HEK293 (cell line): Measurements from ENCODE around the gene CDCA4.

Experiments used
- CTCF ChIA-PET: fragments of 350-600 bp; formaldehyde crosslinking; extraction: SDS; loops from one replicate; lab custom pipeline; 2021; ENCODE audit warnings: antibody characterized with exemption; lab: Yijun Ruan, JAX
- POLR2A ChIA-PET: fragments of 300-600 bp; formaldehyde crosslinking; extraction: SDS; loops from one replicate; lab custom pipeline; 2020; ENCODE audit warnings: antibody characterized with exemption, inconsistent platforms; lab: Yijun Ruan, JAX
- H3K27ac ChIP-seq: fragments of 200-500 bp; sonication (Bioruptor generic); 2 replicates; pipeline ENCODE4 v1.5.1; 2014; ENCODE audit warnings: low read depth, low read length, control low read depth, inconsistent platforms; ENCODE audit errors: extremely low read depth
- H3K36me3 ChIP-seq, 2 experiments: fragments of 200-500 bp in 1 of 2; sonication (Bioruptor generic) in 1 of 2; 1 replicate in 1 of 2; 2 replicates in 1 of 2; pipeline ENCODE4 v1.5.1; 2014 to 2017; ENCODE audit warnings: inconsistent platforms in 2 of 2, low read length in 2 of 2; ENCODE audit not compliant: control insufficient read depth in 2 of 2, insufficient read depth in 1 of 2
- H3K4me1 ChIP-seq: fragments of 200-500 bp; sonication (Bioruptor generic); 2 replicates; pipeline ENCODE4 v1.5.1; 2014; ENCODE audit warnings: mild to moderate bottlenecking, low read length, inconsistent platforms; ENCODE audit not compliant: control insufficient read depth, insufficient read depth
- H3K4me3 ChIP-seq: 2 replicates; pipeline ENCODE4 v1.5.1; 2011; ENCODE audit warnings: low read depth, mild to moderate bottlenecking, control low read depth, low read length, moderate library complexity
- H3K9me3 ChIP-seq: fragments of 200-500 bp; sonication (Bioruptor generic); 2 replicates; pipeline ENCODE4 v1.5.1; 2014; ENCODE audit warnings: low read depth, low read length, inconsistent platforms; ENCODE audit not compliant: control insufficient read depth, insufficient read depth
- HOXA7 ChIP-seq: sonication (generic); formaldehyde crosslinking; IDR thresholded peaks from 2 replicates; pipeline ENCODE4 v1.8.1; 2022; ENCODE audit warnings: missing genetic modification reagents, borderline replicate concordance
- HOXD13 ChIP-seq: sonication (generic); formaldehyde crosslinking; IDR thresholded peaks from 2 replicates; pipeline ENCODE4 v1.8.0; 2022; ENCODE audit warnings: missing genetic modification reagents, borderline replicate concordance
- KLF7 ChIP-seq: fragments of 450-650 bp; formaldehyde crosslinking; IDR thresholded peaks from 2 replicates; pipeline ENCODE4 v1.5.1; 2016; ENCODE audit warnings: missing biosample characterization, missing genetic modification characterization, borderline replicate concordance
- SALL2 ChIP-seq: fragments of 450-650 bp; formaldehyde crosslinking; IDR thresholded peaks from 2 replicates; pipeline ENCODE4 v1.5.0; 2017; ENCODE audit warnings: missing biosample characterization, mild to moderate bottlenecking, missing genetic modification characterization, borderline replicate concordance
- SETDB1 ChIP-seq: IDR thresholded peaks from one replicate; pipeline ENCODE4 v1.6.1; 2017; ENCODE audit warnings: mild to moderate bottlenecking, low read length, moderate library complexity, mixed read lengths; ENCODE audit not compliant: insufficient read length
- SP3 ChIP-seq: fragments of 450-650 bp; formaldehyde crosslinking; IDR thresholded peaks from 2 replicates; pipeline ENCODE4 v1.5.1; 2016; ENCODE audit warnings: missing biosample characterization, missing genetic modification characterization
- YY2 ChIP-seq: fragments of 450-650 bp; formaldehyde crosslinking; IDR thresholded peaks from 2 replicates; pipeline ENCODE4 v1.5.1; 2016; ENCODE audit warnings: missing biosample characterization, missing genetic modification characterization
- ZFHX2 ChIP-seq: fragments of 450-650 bp; formaldehyde crosslinking; conservative IDR thresholded peaks from 2 replicates; pipeline ENCODE4 v1.5.1; 2016; ENCODE audit warnings: missing biosample characterization, missing genetic modification characterization
- ZIC2 ChIP-seq: fragments of 450-650 bp; formaldehyde crosslinking; IDR thresholded peaks from 2 replicates; pipeline ENCODE4 v1.5.1; 2016; ENCODE audit warnings: missing biosample characterization, missing genetic modification characterization
- ZNF112 ChIP-seq: fragments of 450-650 bp; formaldehyde crosslinking; IDR thresholded peaks from 2 replicates; pipeline ENCODE4 v1.5.0; 2017; ENCODE audit warnings: missing biosample characterization, missing genetic modification characterization
- ZNF416 ChIP-seq: fragments of 450-650 bp; formaldehyde crosslinking; IDR thresholded peaks from 2 replicates; pipeline ENCODE4 v1.5.1; 2016; ENCODE audit warnings: missing biosample characterization, missing genetic modification characterization
- ZNF596 ChIP-seq: fragments of 450-650 bp; IDR thresholded peaks from 2 replicates; pipeline ENCODE4 v1.5.0; 2018; ENCODE audit warnings: missing biosample characterization, mild to moderate bottlenecking, missing genetic modification characterization, moderate library complexity
- ZNF600 ChIP-seq: fragments of 450-650 bp; formaldehyde crosslinking; IDR thresholded peaks from 2 replicates; pipeline ENCODE4 v1.5.1; 2016; ENCODE audit warnings: missing biosample characterization, missing genetic modification characterization
- ZNF776 ChIP-seq: fragments of 450-650 bp; formaldehyde crosslinking; IDR thresholded peaks from 2 replicates; pipeline ENCODE4 v1.5.0; 2017; ENCODE audit warnings: missing biosample characterization, missing genetic modification characterization, borderline replicate concordance
- ZNF843 ChIP-seq: fragments of 450-650 bp; formaldehyde crosslinking; IDR thresholded peaks from 2 replicates; pipeline ENCODE4 v1.5.1; 2016; ENCODE audit warnings: missing biosample characterization, missing genetic modification characterization
- ZXDB ChIP-seq: fragments of 450-650 bp; formaldehyde crosslinking; IDR thresholded peaks from 2 replicates; pipeline ENCODE4 v1.5.1; 2016; ENCODE audit warnings: missing biosample characterization, missing genetic modification characterization
- TF ChIP-seq, protein P1 (sequence below): fragments of 450-650 bp; formaldehyde crosslinking; optimal IDR thresholded peaks from 2 replicates; pipeline ENCODE3; 2016; ENCODE audit warnings: missing biosample characterization, mild to moderate bottlenecking, missing genetic modification characterization
- TF ChIP-seq, protein P2 (sequence below): fragments of 450-650 bp; formaldehyde crosslinking; IDR thresholded peaks from 2 replicates; pipeline ENCODE4; 2016; ENCODE audit warnings: missing biosample characterization, missing genetic modification characterization

CDCA4 gene

DNA sequence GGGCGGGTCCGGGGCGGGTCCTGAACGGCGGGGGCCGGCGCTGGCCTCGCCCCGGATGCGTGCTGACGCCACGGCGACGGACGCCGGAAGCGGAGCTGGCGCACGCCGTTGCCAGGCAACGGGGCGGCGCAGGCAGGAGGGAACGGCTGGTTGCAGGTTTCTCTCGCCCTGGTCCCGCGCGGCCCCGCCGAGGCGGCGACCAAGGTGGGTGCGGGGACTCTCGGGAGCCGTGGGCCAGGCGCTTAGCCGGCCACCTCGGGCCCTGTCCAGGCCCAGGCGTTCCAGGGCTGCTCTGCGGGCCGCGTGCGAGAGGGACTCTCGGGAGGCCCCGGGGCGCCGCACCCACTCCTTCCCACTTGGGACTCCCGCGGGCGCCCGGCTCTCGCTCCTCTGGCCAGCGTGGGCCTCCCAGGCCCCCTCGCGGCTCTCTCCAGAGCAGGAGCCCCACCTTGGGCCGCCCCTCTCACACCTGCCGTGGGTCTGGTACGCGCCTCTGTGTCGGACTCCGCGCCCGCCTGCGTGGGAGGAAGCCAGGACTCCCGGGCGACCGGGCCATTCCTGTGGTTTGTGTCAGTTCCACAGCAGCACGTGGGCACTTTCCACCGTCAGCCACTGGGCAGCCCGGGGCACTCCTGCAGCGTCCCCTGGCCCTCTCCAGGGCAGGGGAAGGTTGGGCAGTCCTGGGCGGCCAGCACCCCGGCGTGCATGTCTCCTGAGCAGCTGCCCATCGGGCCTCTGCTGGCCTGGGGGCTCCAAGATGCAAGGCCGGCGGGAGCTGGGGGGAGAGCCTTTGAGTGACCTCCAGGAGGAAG, 35.0 kb downstream of the CDCA4 start, which contains the start of gene CLBA1 (continued):
- TF ChIP-seq, protein P1, sequence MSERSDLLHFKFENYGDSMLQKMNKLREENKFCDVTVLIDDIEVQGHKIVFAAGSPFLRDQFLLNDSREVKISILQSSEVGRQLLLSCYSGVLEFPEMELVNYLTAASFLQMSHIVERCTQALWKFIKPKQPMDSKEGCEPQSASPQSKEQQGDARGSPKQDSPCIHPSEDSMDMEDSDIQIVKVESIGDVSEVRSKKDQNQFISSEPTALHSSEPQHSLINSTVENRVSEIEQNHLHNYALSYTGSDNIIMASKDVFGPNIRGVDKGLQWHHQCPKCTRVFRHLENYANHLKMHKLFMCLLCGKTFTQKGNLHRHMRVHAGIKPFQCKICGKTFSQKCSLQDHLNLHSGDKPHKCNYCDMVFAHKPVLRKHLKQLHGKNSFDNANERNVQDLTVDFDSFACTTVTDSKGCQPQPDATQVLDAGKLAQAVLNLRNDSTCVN (tag by site-specific recombination) = peak; percentile 87
- TF ChIP-seq, protein P2, sequence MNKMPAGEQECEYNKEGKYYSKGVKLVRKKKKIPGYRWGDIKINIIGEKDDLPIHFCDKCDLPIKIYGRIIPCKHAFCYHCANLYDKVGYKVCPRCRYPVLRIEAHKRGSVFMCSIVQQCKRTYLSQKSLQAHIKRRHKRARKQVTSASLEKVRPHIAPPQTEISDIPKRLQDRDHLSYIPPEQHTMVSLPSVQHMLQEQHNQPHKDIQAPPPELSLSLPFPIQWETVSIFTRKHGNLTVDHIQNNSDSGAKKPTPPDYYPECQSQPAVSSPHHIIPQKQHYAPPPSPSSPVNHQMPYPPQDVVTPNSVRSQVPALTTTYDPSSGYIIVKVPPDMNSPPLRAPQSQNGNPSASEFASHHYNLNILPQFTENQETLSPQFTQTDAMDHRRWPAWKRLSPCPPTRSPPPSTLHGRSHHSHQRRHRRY (tag by site-specific recombination) = no peak
- no peak for TF ChIP-seq SALL2 (tag by site-specific recombination)
- no peak for TF ChIP-seq ZNF596 (tag by site-specific recombination)
- peak; percentile 87 for TF ChIP-seq ZFHX2 (tag by site-specific recombination)
- no peak for TF ChIP-seq ZNF112
- no peak for TF ChIP-seq YY2 (tag by site-specific recombination)
- no peak for TF ChIP-seq HOXA7 (CRISPR knock-in tag)
- 0 out of 2 replicates have a peak, but pooled peaks have one; percentile 37 for TF ChIP-seq ZXDB (tag by site-specific recombination)
- TF ChIP-seq HOXD13 (CRISPR knock-in tag) = no peak
- peak; percentile 2; the same call in 1 of the 2 replicates for TF ChIP-seq SP3 (tag by site-specific recombination)
- no peak for TF ChIP-seq ZNF843 (tag by site-specific recombination)

DNA sequence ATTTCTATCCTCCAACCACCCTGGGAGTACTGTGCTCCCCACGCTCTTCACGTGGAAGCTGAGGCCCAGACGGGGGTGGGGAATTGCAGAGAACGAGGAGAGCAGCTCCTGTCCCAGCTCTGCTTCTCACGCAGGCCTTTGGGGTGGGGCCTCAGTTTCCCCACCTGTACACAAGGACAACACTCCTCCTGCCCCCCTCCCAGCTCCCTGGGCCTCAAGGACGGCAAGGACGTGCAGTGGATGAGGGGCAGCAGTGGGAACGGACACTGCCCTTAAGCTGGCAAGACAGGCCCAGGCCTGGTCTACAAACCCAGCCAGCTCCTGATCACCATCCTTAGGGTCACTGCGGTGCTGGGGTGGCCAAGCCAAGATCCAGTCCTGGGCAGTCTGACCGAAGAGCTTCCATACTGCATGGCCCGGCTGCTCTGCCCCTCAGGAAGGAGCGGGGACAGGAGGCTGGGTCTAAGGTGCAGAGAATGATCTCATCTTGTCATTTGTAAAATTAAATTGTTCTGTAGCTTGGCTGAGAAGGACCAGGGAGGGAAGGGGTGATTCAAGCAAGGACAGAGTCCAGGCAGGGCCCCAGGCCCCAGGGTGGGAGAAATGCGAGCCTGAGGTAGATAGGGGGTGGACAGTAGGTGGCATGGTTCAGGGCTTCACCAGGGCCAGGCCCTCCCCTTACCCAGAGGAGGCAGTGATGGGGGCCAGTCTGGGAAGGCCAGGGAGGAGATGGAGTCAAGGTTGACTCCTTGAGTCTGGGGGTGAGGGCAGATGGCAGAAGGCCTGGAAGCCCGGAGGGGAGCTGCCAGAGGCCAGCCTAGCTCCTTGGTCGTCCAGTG, 36.6 kb downstream of the CDCA4 start:
- ChIA-PET POLR2A (interaction anchor here (1.9 to 2.8 kb wide), 3 partner anchors 10 to 37 kb away, joined by 4 to 16 read pairs (median 13); partner anchors contain the start of gene CDCA4), CTCF (interaction anchor here (1.8 to 2.5 kb wide), 3 partner anchors 8 to 61 kb away, joined by 5 to 12 read pairs (median 11); no protein-coding TSS in a partner anchor)
- peaks cover 0 to 3% of the 10 kb centered on the region in 2 experiments; a peak in 1 of 3 replicates for H3K36me3 ChIP-seq
- no peak overlapping the region for H3K4me3 ChIP-seq
- TF ChIP-seq ZNF600 (tag by site-specific recombination) (peak; percentile 62), ZIC2 (peak; percentile 20; the same call in 1 of the 2 replicates), SETDB1 (no peak), ZNF776 (tag by site-specific recombination) (no peak), KLF7 (no peak)
- H3K9me3 ChIP-seq = no peaks in the 10 kb centered on the region
- no peak overlapping the region for H3K27ac ChIP-seq
- H3K4me1 ChIP-seq = no peaks in the 10 kb centered on the region

DNA sequence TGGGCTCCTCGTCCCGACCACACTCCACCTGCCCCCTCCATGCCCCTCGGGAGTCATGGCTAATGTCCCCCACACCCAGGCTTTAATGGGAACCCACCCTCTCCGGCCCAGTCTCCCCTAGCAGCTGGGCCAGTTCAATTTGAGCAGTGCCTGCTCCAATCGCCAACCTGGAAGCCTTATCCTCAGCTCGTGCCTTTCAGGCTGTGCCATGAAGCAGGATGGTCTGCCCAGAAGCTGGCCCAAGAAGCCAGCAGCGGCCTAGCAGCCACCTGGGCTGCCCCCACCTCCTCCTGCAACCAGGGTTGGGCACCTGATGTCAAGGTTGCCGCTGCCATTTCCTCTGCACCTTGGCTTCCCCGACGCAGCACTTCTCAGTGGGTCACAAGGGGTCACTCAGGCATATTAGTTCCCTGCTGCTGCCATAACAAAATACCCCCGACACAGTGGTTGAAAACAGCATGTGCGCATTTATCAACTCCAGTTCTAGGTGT, 37.6 kb downstream of the CDCA4 start:
- CTCF ChIA-PET = no interaction called here
- H3K4me3 ChIP-seq = no peak overlapping the region
- no peaks in the 10 kb centered on the region; the same call in 1 of the 2 replicates for H3K4me1 ChIP-seq
- no peaks in the 10 kb centered on the region for H3K36me3 ChIP-seq
- POLR2A ChIA-PET = interaction anchor here (2.8 kb wide), 1 partner anchor 38 kb away, joined by 13 read pairs; the partner anchor contains the start of gene CDCA4
- no peak overlapping the region for H3K27ac ChIP-seq
- no peaks in the 10 kb centered on the region for H3K9me3 ChIP-seq
- TF ChIP-seq ZNF416 (no peak), ZIC2 (peak; percentile 71; the same call in 1 of the 2 replicates)
